HepG2 (cell line): ENCODE measurements around the gene RRAD. TPM values are rescaled to one million over a fixed set of nuclear protein-coding genes. Genes with fewer than 3 reads are reported as not detected.

Experiments
- CEBPB ChIP-seq: IDR thresholded peaks from 2 replicates; pipeline ENCODE4 v1.6.1; 2011; ENCODE audit warnings: low read depth, low read length, improper control_type of control experiment, borderline replicate concordance
- FOXA1 ChIP-seq, 2 experiments: fragments of 450-650 bp in 1 of 2; sonication (generic) in 1 of 2; formaldehyde crosslinking in 1 of 2; IDR thresholded peaks; 2 replicates each; pipeline versions ENCODE4 v1.4.0 to v1.6.1; 2016 to 2020; ENCODE audit warnings: missing genetic modification reagents in 1 of 2
- FOXK1 ChIP-seq: sonication (generic); formaldehyde crosslinking; IDR thresholded peaks from 2 replicates; pipeline ENCODE4 v1.4.0; 2020; ENCODE audit warnings: low read depth, missing genetic modification reagents, borderline replicate concordance
- GFI1 ChIP-seq: sonication (generic); formaldehyde crosslinking; IDR thresholded peaks from 2 replicates; pipeline ENCODE4 v1.5.0; 2020; ENCODE audit warnings: missing genetic modification reagents, mild to moderate bottlenecking, borderline replicate concordance
- HHEX ChIP-seq: IDR thresholded peaks from 2 replicates; pipeline ENCODE4 v1.6.1; 2016; ENCODE audit warnings: control low read depth
- HOXA7 ChIP-seq: sonication (generic); formaldehyde crosslinking; IDR thresholded peaks from 2 replicates; pipeline ENCODE4 v1.8.1; 2022; ENCODE audit warnings: mild to moderate bottlenecking, missing genetic modification reagents, moderate library complexity
- ISL2 ChIP-seq: sonication (generic); formaldehyde crosslinking; IDR thresholded peaks from 2 replicates; pipeline ENCODE4 v1.5.0; 2020; ENCODE audit warnings: missing genetic modification reagents
- PRPF4 ChIP-seq: fragments of 200-400 bp; formaldehyde crosslinking; IDR thresholded peaks from 2 replicates; pipeline ENCODE4 v1.6.1; 2016; ENCODE audit warnings: low read length, low read depth; ENCODE audit not compliant: poor library complexity, severe bottlenecking
- SIX4 ChIP-seq: sonication (generic); formaldehyde crosslinking; IDR thresholded peaks from 2 replicates; pipeline ENCODE4 v1.4.0; 2020; ENCODE audit warnings: missing genetic modification reagents
- SKI ChIP-seq: fragments of 450-650 bp; IDR thresholded peaks from one replicate; pipeline ENCODE4 v1.6.1; 2018; ENCODE audit warnings: mild to moderate bottlenecking; ENCODE audit not compliant: partially characterized antibody
- ZFP82 ChIP-seq: sonication (generic); formaldehyde crosslinking; IDR thresholded peaks from 2 replicates; pipeline ENCODE4 v1.5.1; 2020; ENCODE audit warnings: mild to moderate bottlenecking, missing genetic modification reagents, borderline replicate concordance
- ZNF260 ChIP-seq: sonication (generic); formaldehyde crosslinking; IDR thresholded peaks from 2 replicates; pipeline ENCODE4 v1.4.0; 2020; ENCODE audit warnings: missing genetic modification reagents, low read depth, mild to moderate bottlenecking, borderline replicate concordance
- ZNF280B ChIP-seq: sonication (generic); formaldehyde crosslinking; IDR thresholded peaks from 2 replicates; pipeline ENCODE4 v1.5.0; 2020; ENCODE audit warnings: missing genetic modification reagents, mild to moderate bottlenecking, borderline replicate concordance
- ZNF3 ChIP-seq: IDR thresholded peaks from 2 replicates; pipeline ENCODE4 v1.7.0; 2017; ENCODE audit warnings: inconsistent platforms
- ZNF543 ChIP-seq: sonication (generic); formaldehyde crosslinking; IDR thresholded peaks from 2 replicates; pipeline ENCODE4 v1.4.0; 2020; ENCODE audit warnings: mild to moderate bottlenecking, missing genetic modification reagents
- ZNF569 ChIP-seq: sonication (generic); formaldehyde crosslinking; IDR thresholded peaks from 2 replicates; pipeline ENCODE4 v1.5.0; 2020; ENCODE audit warnings: mild to moderate bottlenecking, missing genetic modification reagents, moderate library complexity, borderline replicate concordance
- ZNF572 ChIP-seq: sonication (generic); formaldehyde crosslinking; IDR thresholded peaks from 2 replicates; pipeline ENCODE4 v1.5.1; 2020; ENCODE audit warnings: mild to moderate bottlenecking, missing genetic modification reagents
- ZNF616 ChIP-seq: sonication (generic); formaldehyde crosslinking; IDR thresholded peaks from 2 replicates; pipeline ENCODE4 v1.5.0; 2020; ENCODE audit warnings: low read depth, mild to moderate bottlenecking, missing genetic modification reagents
- ZNF747 ChIP-seq: sonication (generic); formaldehyde crosslinking; IDR thresholded peaks from 2 replicates; pipeline ENCODE4 v1.8.1; 2023; ENCODE audit warnings: missing genetic modification reagents, mild to moderate bottlenecking, borderline replicate concordance
- ZNF780A ChIP-seq: sonication (generic); formaldehyde crosslinking; IDR thresholded peaks from 2 replicates; pipeline ENCODE4 v1.8.0; 2022; ENCODE audit warnings: mild to moderate bottlenecking, missing genetic modification reagents, moderate library complexity
- ZNF790 ChIP-seq: sonication (generic); formaldehyde crosslinking; IDR thresholded peaks from 2 replicates; pipeline ENCODE4 v1.8.0; 2022; ENCODE audit warnings: missing genetic modification reagents, mild to moderate bottlenecking, borderline replicate concordance
- ZSCAN21 ChIP-seq: sonication (generic); formaldehyde crosslinking; IDR thresholded peaks from 2 replicates; pipeline ENCODE4 v1.8.0; 2022; ENCODE audit warnings: mild to moderate bottlenecking, missing genetic modification reagents, moderate library complexity, borderline replicate concordance
- ZSCAN30 ChIP-seq: sonication (generic); formaldehyde crosslinking; IDR thresholded peaks from 2 replicates; pipeline ENCODE4 v1.5.0; 2020; ENCODE audit warnings: mild to moderate bottlenecking, missing genetic modification reagents
- polyA plus RNA-seq, 8 experiments: library from polyadenylated mRNA; depleted of rRNA in 3 of 8; stranded (reverse) in 7 of 8; unstranded in 1 of 8; fragments of >200 nt; fragmentation: Illumina TruSeq in 4 of 8; extraction: Trizol in 4 of 8; gene quantifications; 2 replicates each; pipeline versions ENCODE4 v1.2.1 to v1.2.3, GENCODE V29; 2011 to 2016; ENCODE audit warnings: low read depth in 4 of 8, missing spikeins in 1 of 8, mixed read lengths in 1 of 8; ENCODE audit not compliant: insufficient read depth in 1 of 8
- total RNA-seq, 5 experiments: library from RNA; depleted of rRNA; stranded (reverse); fragments of >200 nt; fragmentation: Illumina TruSeq; extraction: Trizol; gene quantifications; 2 replicates each; pipeline ENCODE4 v1.2.3, GENCODE V29; 2016; ENCODE audit warnings: low read depth in 1 of 5
- TF ChIP-seq, protein P1 (sequence below): sonication (generic); formaldehyde crosslinking; IDR thresholded peaks from 2 replicates; pipeline ENCODE4 v1.9.0; 2021; ENCODE audit warnings: missing genetic modification reagents, borderline replicate concordance
- TF ChIP-seq, protein P2 (sequence below): sonication (generic); formaldehyde crosslinking; conservative IDR thresholded peaks from 2 replicates; pipeline ENCODE4 v1.4.0; 2020; ENCODE audit warnings: missing genetic modification reagents

The RRAD gene
- total and polyA plus RNA-seq, 2 of the 13 experiments (the other 11 are each of a cell fraction or from before 2014, with no cell fraction given): 0.80 to 1.1 TPM

DNA sequence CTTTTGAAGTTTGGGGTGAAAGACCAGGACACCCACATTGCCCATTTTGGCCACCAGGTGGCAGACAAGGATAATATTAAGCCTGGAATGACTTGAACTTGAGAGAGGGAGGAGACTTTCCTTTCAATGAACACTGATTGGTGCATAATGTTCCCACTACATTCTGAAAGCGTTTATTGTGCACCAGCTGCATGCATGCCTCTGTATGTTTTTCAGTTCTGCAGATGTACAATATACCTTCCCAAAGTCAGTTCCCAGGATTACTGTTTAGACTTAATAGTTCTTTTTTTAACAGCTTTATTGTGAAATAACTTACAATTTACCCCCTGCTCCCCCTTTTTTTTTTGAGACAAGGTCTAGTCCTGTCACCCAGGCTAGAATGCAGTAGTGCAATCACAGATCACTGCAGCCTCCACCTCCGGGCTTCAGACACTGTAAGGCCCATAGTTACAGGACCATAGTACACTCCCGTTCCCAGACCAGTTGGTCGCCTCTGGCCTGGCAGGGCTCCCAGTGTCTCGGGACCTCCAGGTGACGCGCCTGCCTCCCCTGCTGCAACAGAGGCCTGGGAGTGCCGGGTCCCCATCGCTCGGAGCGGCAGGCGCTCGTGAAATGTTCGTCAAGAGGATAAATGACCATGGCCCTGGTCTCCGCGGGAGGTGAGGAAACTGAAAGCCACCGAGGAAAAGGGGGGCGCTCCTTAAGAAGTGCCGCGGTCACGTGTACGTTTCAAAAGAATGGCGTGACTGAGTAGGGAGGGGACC is 22.1 kb upstream of the RRAD start (continued):
- no peak for TF ChIP-seq PRPF4
- no peak for TF ChIP-seq SIX4 (CRISPR knock-in tag)
- TF ChIP-seq ZNF616 (CRISPR knock-in tag): no peak
- TF ChIP-seq ZSCAN30 (CRISPR knock-in tag): no peak
- TF ChIP-seq ZNF260 (CRISPR knock-in tag): no peak
- peak; percentile 25; the same call in 1 of the 2 replicates for TF ChIP-seq ZNF280B
- TF ChIP-seq SKI: peak; percentile 9
- no peak for TF ChIP-seq ZFP82 (CRISPR knock-in tag)
- TF ChIP-seq ZNF569 (CRISPR knock-in tag): no peak
- TF ChIP-seq HOXA7 (CRISPR knock-in tag): no peak
- no peak for TF ChIP-seq ZNF790 (CRISPR knock-in tag)
- TF ChIP-seq ISL2: 0 out of 2 replicates have a peak, but pooled peaks have one; percentile 7
- no peak for TF ChIP-seq ZNF747
- no peak for TF ChIP-seq ZNF3
- no peak for TF ChIP-seq ZNF780A
- no peak for TF ChIP-seq ZNF543 (CRISPR knock-in tag)
- TF ChIP-seq, protein P1, sequence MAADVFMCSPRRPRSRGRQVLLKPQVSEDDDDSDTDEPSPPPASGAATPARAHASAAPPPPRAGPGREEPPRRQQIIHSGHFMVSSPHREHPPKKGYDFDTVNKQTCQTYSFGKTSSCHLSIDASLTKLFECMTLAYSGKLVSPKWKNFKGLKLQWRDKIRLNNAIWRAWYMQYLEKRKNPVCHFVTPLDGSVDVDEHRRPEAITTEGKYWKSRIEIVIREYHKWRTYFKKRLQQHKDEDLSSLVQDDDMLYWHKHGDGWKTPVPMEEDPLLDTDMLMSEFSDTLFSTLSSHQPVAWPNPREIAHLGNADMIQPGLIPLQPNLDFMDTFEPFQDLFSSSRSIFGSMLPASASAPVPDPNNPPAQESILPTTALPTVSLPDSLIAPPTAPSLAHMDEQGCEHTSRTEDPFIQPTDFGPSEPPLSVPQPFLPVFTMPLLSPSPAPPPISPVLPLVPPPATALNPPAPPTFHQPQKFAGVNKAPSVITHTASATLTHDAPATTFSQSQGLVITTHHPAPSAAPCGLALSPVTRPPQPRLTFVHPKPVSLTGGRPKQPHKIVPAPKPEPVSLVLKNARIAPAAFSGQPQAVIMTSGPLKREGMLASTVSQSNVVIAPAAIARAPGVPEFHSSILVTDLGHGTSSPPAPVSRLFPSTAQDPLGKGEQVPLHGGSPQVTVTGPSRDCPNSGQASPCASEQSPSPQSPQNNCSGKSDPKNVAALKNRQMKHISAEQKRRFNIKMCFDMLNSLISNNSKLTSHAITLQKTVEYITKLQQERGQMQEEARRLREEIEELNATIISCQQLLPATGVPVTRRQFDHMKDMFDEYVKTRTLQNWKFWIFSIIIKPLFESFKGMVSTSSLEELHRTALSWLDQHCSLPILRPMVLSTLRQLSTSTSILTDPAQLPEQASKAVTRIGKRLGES (CRISPR knock-in tag): no peak
- no peak; the same call in 1 of the 2 replicates for TF ChIP-seq GFI1
- TF ChIP-seq HHEX (CRISPR knock-in tag): no peak
- TF ChIP-seq CEBPB: no peak
- no peak for TF ChIP-seq ZNF572 (CRISPR knock-in tag)
- TF ChIP-seq FOXK1 (CRISPR knock-in tag): peak; percentile 36; the same call in 1 of the 2 replicates
- TF ChIP-seq ZSCAN21 (CRISPR knock-in tag): no peak
- TF ChIP-seq, protein P2, sequence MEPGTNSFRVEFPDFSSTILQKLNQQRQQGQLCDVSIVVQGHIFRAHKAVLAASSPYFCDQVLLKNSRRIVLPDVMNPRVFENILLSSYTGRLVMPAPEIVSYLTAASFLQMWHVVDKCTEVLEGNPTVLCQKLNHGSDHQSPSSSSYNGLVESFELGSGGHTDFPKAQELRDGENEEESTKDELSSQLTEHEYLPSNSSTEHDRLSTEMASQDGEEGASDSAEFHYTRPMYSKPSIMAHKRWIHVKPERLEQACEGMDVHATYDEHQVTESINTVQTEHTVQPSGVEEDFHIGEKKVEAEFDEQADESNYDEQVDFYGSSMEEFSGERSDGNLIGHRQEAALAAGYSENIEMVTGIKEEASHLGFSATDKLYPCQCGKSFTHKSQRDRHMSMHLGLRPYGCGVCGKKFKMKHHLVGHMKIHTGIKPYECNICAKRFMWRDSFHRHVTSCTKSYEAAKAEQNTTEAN: no peak
- TF ChIP-seq FOXA1 (IDR thresholded peaks at IDR 0.05): no peak
- TF ChIP-seq FOXA1 (CRISPR knock-in tag; IDR thresholded peaks at IDR 0.05): no peak
